Body of pancreas (tissue), 4 donors: ENCODE data around the gene CDK11B.
A peak's percentile ranks its signal among the peaks of the same experiment; 100 is the strongest.

Source experiments
- POLR2A ChIP-seq, 3 donors: fragments of 450-650 bp; IDR thresholded peaks; one replicate each; pipeline ENCODE4 v1.6.1; 2016; ENCODE audit warnings: antibody characterized with exemption in 3 of 3, mild to moderate bottlenecking in 2 of 3
- TF ChIP-seq, protein P1 (sequence below), 7 experiments: fragments of 450-650 bp in 4 of 7; fragments of 200-600 bp in 3 of 7; sonication (generic) in 3 of 7; IDR thresholded peaks; one replicate each; pipeline ENCODE4 v1.5.1; 2016 to 2019; ENCODE audit warnings: antibody characterized with exemption in 7 of 7

DNA sequence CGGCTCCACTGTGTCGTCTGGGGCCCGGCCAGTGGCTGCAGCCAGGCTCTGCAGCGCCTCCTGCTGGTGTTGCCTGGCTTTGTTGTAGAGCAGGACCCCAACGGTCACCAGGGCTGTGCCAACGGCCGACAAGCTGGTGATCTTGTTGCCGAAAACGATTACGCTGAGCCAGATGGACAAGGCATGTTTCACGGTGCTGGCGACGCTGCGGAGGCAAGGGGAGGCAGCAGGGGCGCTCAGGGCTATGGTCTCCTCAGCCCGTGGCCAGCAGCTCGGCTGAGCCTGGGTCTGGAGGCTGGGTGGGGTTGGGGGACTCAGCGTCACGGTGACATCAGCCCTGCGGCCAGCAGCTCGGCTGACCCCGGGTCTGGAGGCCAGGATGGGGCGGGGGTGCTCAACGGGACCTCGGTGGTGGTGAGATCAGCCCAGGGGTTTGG, 7.0 kb upstream of the CDK11B start:
- TF ChIP-seq, protein P1, sequence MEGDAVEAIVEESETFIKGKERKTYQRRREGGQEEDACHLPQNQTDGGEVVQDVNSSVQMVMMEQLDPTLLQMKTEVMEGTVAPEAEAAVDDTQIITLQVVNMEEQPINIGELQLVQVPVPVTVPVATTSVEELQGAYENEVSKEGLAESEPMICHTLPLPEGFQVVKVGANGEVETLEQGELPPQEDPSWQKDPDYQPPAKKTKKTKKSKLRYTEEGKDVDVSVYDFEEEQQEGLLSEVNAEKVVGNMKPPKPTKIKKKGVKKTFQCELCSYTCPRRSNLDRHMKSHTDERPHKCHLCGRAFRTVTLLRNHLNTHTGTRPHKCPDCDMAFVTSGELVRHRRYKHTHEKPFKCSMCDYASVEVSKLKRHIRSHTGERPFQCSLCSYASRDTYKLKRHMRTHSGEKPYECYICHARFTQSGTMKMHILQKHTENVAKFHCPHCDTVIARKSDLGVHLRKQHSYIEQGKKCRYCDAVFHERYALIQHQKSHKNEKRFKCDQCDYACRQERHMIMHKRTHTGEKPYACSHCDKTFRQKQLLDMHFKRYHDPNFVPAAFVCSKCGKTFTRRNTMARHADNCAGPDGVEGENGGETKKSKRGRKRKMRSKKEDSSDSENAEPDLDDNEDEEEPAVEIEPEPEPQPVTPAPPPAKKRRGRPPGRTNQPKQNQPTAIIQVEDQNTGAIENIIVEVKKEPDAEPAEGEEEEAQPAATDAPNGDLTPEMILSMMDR (IDR thresholded peaks at IDR 0.05): peak in 2 of 7 experiments; percentile 14 to 24
- TF ChIP-seq POLR2A (IDR thresholded peaks at IDR 0.05): no peak
